ENCODE measurements around the gene KRTAP20-3.

The KRTAP20-3 gene

DNA sequence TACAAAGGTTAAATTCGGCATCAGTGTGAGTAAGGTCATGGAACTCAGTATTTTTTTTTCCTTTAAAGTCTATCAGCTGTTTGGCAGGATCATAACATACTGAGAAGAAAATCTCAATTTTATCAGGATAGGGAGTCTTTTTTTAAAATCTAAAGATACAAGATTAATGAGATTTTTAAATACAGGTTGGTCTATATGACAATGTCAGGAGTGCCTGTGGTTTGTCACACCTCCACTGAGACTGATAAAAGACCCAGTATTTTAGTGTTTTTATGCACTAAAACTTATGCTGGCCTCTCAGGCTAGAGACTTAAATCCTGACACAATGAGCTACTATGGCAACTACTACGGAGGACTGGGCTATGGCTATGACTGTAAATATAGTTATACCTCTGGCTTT, at the start of gene KRTAP20-3:
Gene KRTAP20-3 (plus strand): TSS at position 301 of the 400 bp plus-strand sequence.
- no peak for DNase-seq (ENCODE audit: low spot score)

DNA sequence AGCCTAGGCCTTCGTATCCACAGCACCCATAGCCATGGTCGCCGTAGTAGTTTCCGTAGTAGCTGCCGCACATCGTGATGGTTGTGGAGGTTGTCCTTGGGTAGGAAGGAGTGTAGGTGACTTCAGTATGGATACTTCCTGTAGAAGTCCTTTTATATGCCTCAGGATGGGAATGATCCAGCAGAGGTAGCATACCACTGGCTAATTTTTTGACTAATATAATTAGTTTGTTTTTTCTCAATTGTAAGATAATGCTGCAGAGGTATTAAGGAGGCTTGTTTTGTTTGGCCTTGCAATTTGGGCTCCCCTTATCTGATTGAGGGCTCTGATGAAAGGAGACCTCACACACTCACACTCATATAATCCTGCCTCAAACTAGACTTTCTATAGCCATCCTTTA, 43.9 kb upstream of the KRTAP20-3 start, which contains the start of gene KRTAP6-2:
Gene KRTAP6-2 (minus strand): TSS at position 101 of the 400 bp plus-strand sequence. CDS start 28 bp downstream, at position 73.
- no peak for DNase-seq (ENCODE audit: low spot score)

DNA sequence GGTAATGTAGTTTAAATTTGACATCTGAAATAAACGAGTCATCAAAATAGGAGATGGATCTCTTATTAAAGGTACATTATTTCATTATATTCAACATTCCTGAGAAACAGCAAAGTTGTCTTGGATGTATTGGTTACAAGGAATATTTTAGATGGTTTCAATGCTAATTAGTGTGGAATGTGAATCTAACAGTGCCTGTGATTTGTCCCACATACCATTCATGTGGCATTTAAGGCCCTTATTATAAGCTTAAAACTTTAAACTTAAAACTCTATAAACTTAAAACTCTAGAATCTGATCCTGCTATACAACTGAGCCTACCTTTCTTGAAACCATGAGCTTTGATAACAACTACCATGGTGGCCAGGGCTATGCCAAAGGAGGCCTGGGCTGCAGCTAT, 41.9 kb upstream of the KRTAP20-3 start, which contains the start of gene KRTAP22-1:
Gene KRTAP22-1 (plus strand): TSS at position 301 of the 400 bp plus-strand sequence.
- no peak for DNase-seq (ENCODE audit: low spot score)

DNA sequence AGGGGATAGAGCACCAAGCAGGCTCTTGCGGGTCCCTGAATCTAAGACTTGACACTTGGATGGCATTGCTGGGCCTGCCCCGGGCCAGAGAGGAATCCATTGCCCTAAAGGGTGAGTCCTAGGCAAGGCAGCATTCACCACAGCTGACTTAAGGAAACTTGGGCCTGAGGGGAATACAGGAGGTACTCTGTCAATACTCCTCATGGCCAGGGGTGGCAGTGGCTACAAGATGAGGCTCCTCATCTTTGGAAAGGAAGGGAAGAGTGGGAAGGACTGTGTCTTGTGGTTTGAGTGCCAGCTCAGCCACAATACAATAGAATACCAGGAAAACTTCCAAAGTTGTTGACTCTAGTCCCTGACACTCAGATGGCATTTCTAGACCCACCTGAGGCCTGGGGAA, 36.7 kb upstream of the KRTAP20-3 start:
- DNase-seq (ENCODE audit: low spot score): no peak

DNA sequence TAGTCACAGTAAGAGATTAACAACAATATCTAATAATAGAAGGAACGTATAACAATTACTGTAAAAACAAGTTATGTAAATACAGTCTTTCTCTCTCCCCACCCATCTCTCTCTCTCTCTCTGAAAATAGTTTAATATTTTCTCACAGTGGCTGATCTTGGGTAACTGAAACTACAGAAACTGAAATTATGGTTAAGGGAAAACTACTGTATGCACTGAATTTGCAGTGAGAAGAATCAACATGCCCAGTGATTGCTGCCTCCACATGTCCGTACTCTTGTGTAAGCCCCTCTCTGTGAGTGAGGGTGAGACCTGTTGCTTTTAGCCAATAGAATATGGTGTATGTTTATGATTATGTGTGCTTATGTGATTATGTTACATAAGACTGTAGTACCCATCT, 30.5 kb upstream of the KRTAP20-3 start:
- no peak for DNase-seq (ENCODE audit: low spot score)

DNA sequence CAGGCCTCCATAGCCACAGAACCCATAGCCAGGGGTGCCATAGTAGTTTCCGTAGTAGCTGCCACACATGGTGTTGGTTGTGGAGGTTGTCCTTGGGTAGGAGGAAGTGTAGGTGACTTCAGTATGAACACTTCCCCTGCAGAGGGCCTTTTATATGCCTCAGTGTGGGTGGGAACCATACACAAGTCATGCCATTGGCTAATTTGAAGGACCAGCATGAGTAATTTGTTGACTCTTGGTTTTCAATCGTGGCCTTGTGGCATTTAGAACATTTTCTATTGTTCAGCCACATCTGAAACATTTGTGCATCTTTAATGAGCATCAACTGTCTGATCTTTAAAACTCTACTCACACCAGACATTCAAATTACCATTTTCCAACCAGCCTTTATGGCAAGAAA, 28.8 kb upstream of the KRTAP20-3 start, which contains the start of gene KRTAP6-1:
Gene KRTAP6-1 (minus strand): TSS at position 95 of the 400 bp plus-strand sequence. CDS start 26 bp downstream, at position 69.
- no peak for DNase-seq (ENCODE audit: low spot score)

DNA sequence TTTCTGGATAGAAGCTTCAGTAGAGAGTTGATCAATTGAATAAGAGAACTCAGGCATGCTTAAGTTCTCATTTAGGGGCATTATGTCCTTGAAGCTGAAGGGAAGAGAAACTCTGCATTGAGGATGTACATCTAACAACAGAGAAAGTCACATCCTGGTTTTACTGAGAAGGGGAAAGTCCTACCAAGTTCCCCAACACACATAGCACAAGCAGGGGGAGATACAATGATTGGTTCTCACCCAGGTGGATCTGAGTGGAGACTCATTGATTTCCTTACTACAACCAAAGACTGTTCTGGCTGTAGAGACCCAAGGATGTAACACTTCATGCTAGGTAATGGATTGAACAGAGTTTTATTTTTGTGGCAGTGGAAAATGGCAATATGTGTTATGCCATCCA, 27.5 kb upstream of the KRTAP20-3 start:
- DNase-seq (ENCODE audit: low spot score): no peak

DNA sequence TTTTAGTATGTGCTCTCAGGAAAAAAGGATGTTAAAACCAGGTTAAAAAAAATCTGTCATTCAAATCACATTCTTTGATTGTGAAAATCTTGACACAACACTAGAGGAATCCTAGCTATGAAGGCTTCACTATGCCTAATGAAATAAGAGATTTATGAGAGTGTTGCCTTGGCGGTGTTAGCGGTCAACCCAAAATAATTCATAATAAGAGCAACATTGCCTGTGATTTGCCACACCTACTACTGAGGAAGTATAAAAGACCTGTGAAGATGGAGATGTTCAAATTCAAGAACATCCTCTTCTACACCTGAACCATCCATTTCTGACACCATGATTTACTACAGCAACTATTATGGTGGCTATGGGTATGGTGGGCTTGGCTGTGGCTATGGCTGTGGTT, 26.5 kb upstream of the KRTAP20-3 start, which contains the start of gene KRTAP20-1:
Gene KRTAP20-1 (plus strand): TSS at position 301 of the 400 bp plus-strand sequence. CDS start 30 bp downstream, at position 331.
- DNase-seq (ENCODE audit: low spot score): no peak

DNA sequence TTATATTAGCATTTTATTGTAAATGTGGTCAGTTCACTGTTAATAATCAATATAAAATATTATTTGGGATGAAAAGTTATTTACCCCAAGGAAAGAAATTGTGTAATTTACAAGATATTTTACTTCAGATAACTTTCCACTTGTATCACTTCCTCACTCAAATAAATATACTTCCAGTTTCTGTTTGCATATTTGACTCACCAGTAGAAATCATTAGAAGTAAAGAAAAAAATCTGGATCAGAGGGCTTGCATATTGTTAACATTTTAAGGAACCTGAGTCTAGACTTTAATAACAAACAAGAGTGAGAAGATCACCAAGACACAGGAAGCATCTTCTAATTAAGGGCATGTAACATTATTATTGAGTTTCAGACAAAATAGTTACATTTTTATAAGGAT, 22.6 kb upstream of the KRTAP20-3 start:
- no peak for DNase-seq (ENCODE audit: low spot score)

DNA sequence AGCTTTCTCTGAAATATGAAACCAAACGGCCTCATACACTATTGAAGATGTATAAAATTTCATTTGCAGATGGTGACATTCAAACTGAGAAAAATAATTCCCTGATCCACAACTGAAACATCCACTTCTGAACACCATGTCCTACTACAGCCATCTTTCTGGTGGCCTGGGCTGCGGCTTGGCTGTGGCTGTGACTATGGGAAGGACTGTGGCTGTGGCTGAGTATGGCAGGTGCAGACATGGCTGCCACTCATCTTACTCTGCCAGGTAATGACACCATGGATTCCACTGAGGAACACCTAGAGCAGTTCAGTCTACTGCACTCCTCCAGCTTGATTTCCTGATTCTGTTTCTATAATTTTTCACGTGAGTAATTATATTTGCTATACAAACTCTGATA, 22.1 kb upstream of the KRTAP20-3 start, which contains the start of gene KRTAP20-4:
Gene KRTAP20-4 (plus strand): TSS at position 106 of the 400 bp plus-strand sequence.
- no peak for DNase-seq (ENCODE audit: low spot score)

DNA sequence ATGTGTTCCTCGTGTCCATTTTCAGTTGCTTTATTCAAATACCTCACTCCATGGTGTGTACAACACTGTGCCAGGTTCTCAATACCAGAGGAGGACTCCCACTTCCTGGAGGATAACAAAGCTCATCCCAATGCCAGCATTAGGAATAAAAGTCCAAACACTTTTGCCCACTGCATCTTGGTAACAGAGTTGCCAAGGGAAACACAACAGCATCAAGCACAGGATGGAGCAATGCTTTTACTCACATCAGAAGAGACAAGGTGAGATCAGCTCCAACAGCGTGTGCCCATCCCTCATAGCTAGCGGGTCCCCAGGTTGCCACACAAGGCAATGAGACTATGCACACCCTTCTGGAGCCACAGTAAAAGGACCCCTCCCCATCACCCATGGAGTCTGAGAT, 19.3 kb upstream of the KRTAP20-3 start:
- no peak for DNase-seq (ENCODE audit: low spot score)

DNA sequence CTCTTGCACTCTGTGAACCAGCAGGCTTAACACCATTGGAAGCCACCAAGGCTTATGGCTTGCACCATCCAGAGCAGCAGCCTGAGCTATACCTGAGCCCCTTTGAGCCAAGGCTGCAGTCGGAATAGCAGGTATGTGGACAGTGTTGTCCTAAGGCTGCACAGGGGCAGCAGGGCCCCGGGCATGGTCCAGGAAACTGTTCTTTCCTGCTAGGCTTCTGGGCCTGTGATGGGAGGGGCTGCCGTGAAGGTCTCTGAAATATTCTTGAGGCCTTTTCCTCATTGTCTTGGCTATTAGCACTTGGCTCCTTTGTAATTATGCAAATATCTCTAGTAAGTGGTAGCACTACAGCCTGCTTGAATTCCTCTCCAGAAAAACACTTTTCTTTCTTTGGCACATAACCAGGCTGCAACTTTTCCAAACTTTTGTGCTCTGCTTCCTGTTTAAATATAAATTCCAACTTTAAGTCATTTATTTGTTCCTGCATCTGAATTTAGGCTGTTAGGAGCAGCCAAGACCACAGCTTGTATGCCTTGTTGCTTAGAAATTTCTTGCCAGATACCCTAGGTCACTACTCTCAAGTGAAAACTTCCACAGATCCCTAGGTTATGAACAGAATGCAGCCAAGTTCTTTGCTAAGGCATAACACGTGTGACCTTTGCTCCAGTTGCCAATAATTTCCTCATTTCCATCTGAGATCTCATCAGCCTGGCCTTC, 17.1 kb upstream of the KRTAP20-3 start:
- no peak for DNase-seq (ENCODE audit: low spot score)

DNA sequence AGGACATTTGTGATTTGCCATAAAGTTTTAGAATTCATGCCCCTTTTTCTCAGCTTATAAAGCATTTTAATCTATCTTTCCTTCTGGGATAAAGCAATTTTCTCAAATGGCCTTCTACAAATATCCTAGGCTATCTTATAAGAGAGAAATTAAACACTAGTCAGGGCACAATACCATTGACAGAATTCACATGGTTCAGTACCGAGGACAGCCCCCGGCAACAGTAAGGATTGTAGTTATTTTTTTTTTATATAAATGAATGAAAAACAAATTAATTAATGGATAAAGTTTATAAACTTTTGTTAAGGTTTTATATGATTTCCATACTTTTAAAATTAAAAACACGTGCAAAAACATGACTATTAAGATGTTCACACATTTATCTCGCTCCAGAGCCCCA, 14.6 kb upstream of the KRTAP20-3 start:
- no peak for DNase-seq (ENCODE audit: low spot score)

DNA sequence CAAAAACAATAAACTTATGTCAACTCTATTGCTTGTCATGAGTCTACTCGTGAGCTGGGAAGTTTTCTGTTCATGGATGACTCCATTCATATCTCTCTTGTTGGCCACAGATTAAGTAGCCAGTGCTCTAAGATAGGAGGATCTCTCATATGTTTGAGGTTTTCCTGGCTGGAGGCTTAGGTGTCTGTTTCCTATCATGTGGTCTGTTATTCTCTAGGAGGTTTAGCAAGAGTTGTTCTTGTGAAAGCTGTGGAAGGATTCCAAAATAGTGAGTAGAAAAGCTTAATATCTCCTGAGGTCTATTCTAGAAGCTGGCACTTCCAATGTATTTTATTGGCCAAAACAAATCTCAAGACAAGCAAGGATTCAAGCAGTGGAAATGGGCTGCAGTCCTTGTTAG, 13.5 kb upstream of the KRTAP20-3 start:
- DNase-seq (ENCODE audit: low spot score): no peak

DNA sequence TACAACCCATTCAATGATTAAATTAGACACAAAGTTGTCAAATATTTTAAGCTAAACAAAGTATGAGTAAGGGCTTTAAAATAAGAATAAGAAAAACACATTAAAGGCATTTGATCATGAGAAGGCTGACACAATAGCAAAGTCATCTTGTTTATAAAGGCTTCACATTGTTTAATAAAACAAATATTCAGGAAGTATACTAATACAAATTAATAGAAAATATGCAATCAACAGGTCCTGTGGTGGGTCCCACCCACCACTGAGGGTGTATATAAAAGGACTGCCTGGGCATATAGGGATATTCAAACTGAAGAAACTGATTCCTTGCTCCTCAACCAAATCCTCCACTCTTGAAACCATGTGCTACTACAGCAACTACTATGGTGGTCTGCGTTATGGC, 7.8 kb upstream of the KRTAP20-3 start, which contains the start of gene KRTAP20-2:
Gene KRTAP20-2 (plus strand): TSS at position 301 of the 400 bp plus-strand sequence. CDS start 58 bp downstream, at position 359.
- DNase-seq (ENCODE audit: low spot score): no peak

DNA sequence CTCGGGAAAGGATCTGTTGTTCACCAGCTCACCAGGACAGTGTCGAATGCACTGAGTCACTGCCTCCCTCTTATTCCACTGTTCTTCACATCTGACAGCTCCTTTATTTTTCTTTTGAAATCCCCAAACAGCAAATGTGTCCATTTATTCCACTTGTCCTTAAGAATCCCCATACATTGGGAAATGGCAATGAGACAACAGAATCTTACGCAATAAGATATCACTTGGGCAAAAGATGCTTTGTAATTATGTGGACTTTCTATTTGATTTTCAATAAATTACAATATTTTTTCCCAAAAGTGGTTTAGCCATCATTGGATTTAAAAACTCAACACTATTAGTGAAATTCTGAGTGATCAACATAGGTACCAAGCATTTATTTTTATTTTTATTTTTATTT, 4.0 kb upstream of the KRTAP20-3 start:
- no peak for DNase-seq (ENCODE audit: low spot score)

DNA sequence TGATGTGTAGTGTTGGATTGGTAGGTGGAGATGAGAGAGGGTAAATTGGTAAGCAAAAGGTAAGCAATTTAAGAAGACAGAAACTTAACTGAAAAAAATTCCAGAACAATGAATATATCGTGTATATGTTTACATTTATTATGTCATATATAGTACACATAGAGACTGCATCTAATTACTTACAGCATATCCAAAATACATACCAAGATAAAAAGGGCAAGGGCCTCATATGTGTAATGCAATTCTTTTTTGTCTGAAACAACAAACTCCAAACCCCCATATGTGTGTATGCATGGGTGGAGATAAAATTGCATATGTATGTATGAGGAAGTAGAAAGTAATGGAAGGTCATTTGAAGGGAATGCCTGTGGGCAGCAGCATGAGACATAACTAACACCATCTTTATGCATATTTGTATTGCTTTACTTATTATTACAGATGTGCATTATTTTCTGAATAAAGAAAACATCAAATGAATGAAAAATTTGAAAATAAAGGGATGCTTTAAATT, 4.3 kb downstream of the KRTAP20-3 start:
- no peak for DNase-seq (ENCODE audit: low spot score)

DNA sequence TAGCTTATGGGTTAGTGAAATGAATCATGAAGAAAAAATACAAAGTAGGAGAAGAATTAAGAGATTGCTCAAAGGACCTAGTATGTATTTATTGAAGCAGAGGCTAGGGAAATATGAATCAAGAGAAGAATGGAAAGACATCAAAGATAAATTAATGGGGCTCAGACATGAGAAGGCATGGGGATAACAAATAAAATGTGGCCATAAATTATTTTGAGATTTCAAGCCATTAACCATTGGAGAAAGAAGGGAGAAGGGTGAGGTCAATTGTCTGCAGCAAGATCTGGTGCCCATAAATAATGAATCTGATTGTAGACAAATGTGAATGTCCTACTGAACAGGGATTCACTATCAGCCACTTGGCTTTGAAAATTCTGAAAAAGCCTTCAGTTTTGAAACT, 10.2 kb downstream of the KRTAP20-3 start:
- no peak for DNase-seq (ENCODE audit: low spot score)

DNA sequence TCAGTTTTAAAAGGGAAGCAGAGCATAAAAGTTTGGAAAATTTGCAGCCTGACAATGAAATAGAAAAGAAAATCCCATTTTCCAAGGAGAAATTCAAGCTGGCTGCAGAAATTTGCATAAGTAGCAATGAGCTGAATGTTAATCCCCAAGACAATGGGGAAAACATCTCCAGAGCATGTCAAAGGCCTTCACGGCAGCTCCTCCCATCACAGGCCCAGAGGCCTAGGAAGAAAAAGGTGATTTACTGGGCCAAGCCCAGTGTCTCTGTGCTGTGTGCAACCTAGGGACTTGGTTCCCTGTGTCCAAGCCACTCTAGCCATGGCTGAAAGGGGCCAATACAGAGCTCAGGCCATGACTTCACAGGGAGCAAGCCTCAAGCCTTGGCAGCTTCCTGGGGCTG, 26.1 kb downstream of the KRTAP20-3 start:
- DNase-seq (ENCODE audit: low spot score): no peak

DNA sequence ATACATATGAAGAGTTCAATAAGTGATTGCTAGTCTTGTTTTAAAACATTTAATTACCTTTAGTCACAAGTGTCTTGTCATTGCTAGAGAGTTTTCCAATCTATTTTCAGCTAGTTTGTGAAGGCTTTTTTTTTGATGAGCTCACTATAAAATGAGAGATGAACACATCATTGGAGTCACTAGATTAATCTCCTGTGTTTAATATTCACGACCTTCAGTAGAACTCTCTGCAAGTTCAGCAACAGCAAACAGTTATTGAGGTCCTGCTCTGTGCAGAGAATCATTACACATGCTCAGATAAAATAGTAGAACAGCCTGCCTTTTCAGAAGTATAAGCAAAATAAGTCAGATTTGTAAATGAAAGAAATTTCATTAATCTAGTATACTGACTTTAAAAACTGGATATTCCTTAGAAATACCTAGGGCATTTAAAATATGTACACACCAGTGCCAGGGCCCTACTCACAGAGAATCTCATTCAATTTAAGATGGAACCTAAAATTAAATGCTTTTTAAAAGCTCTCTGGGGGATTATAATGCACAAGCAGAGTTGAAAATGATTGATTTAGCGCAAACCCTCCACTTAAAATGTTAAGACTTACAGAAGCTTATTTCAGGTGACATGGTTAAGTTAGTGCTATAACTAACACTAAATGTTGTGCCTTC, 30.5 kb downstream of the KRTAP20-3 start:
- no peak for DNase-seq (ENCODE audit: low spot score)

DNA sequence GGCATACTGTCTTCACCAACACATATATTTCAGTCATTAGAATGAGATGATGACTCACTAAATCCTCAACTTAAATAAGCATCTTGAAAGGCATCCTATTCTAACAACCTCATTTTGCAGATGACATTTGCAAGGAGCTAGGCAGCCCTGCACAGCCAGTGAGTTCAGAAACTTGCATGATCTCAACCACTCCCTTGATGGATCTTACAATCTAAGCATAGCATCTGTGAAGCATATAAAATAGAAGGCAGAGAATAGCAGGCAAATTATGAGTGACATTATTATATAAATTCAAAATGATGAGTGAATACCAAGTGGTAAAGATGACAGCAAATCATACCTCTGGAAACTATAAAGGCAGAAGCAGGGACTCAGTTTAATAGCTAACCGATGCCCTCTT, 31.6 kb downstream of the KRTAP20-3 start:
- DNase-seq (ENCODE audit: low spot score): no peak

DNA sequence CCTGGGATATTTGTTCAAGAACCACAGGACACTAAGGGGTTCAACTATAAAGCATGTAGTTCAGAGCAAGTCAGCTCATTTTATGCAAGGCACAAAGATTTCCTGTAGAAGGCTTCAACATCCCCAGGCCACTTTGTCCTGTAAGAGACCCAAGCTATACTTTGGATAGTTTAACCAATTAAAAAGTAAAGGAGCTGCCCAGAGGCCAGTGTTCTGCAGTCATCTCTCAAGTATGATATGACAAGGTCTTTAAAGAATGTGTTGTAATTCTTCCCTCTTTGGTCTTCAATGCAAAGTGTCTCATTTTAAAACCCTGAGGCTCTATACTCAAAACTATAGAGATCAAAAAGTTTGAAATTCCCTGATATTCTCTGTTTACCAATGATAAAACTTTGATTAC, 34.1 kb downstream of the KRTAP20-3 start:
- DNase-seq (ENCODE audit: low spot score): no peak

DNA sequence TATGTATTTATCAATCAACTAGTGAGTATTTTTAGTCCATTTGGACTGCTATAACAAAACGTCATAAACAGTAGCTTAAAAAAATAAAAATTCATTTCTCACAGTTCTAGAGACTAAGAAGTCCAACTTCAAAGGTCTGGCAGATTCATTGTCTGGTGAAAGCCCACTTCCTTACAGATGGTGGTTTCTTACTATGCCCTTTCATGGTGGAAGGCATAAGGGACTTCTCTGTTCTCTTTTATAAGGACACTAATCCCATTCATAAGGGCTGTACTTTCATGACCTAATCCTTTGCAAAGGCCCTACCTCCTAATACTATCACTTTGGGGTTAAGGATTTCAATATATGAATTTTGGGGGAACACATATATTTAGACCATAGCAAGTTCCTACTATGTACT, 37.9 kb downstream of the KRTAP20-3 start:
- DNase-seq (ENCODE audit: low spot score): no peak
